Measurements from ENCODE around the gene CDH4.

Gene CDH4

GRCh38 chr20:61588411-61589385 lies 336.6 kb downstream of the CDH4 start:
- no peaks in the 10 kb centered on the region for H3K4me1 ChIP-seq
- no peaks in the 10 kb centered on the region for H3K27me3 ChIP-seq (ENCODE audit: low read depth)
- H3K4me3 ChIP-seq: no peak overlapping the region

GRCh38 chr20:61590236-61590635 lies 338.2 kb downstream of the CDH4 start:
- no peaks in the 10 kb centered on the region for H3K27me3 ChIP-seq (ENCODE audit: low read depth)
- no peaks in the 10 kb centered on the region for H3K4me1 ChIP-seq
- no peak overlapping the region for H3K4me3 ChIP-seq
- in situ Hi-C loops (cut with MboI; ENCODE audit: low sequenced_read_pairs): no loop called here
- no peak for DNase-seq (ENCODE audit: low spot score in 2 of 2)
- H3K9me3 ChIP-seq: no peaks in the 10 kb centered on the region
- no peaks in the 10 kb centered on the region for H3K36me3 ChIP-seq (replicated peaks)

More at GRCh38 chr20:61588411-61589385, 336.6 kb downstream of the CDH4 start:
- in situ Hi-C loops (cut with MboI; ENCODE audit: low sequenced_read_pairs): no loop called here
- no peaks in the 10 kb centered on the region for H3K9me3 ChIP-seq
- no peaks in the 10 kb centered on the region for H3K36me3 ChIP-seq (replicated peaks)
- no peak for DNase-seq (ENCODE audit: low spot score in 2 of 2)

- H3K27me3 ChIP-seq (ENCODE audit: low read depth): no peaks in the 10 kb centered on the region
- H3K9me3 ChIP-seq: no peaks in the 10 kb centered on the region; the same call in 1 of the 2 replicates
- in situ Hi-C loops (cut with MboI; ENCODE audit: low sequenced_read_pairs): no loop called here
These were observed 341.5 kb downstream of the CDH4 start for GRCh38 chr20:61593516-61593915.

GRCh38 chr20:61594198-61594597 lies 342.1 kb downstream of the CDH4 start:
- H3K4me1 ChIP-seq: no peaks in the 10 kb centered on the region
- in situ Hi-C loops (cut with MboI; ENCODE audit: low sequenced_read_pairs): no loop called here
- H3K36me3 ChIP-seq (replicated peaks): no peaks in the 10 kb centered on the region
- no peak overlapping the region for H3K4me3 ChIP-seq
- H3K27me3 ChIP-seq (ENCODE audit: low read depth): no peaks in the 10 kb centered on the region
- no peaks in the 10 kb centered on the region; the same call in 1 of the 2 replicates for H3K9me3 ChIP-seq
- DNase-seq (ENCODE audit: low spot score in 2 of 2): no peak

More at GRCh38 chr20:61593516-61593915, 341.5 kb downstream of the CDH4 start:
- Histone ChIP-seq H3K4me1 (no peaks in the 10 kb centered on the region), H3K4me3 (no peak overlapping the region), H3K36me3 (replicated peaks) (no peaks in the 10 kb centered on the region)
- no peak for DNase-seq (ENCODE audit: low spot score in 2 of 2)

GRCh38 chr20:61595216-61595615 lies 343.2 kb downstream of the CDH4 start:
- in situ Hi-C loops (cut with MboI; ENCODE audit: low sequenced_read_pairs): no loop called here

GRCh38 chr20:61596687-61597330 lies 344.7 kb downstream of the CDH4 start:
- in situ Hi-C loops (cut with MboI; ENCODE audit: low sequenced_read_pairs): no loop called here
- no peaks in the 10 kb centered on the region for H3K36me3 ChIP-seq (replicated peaks)
- no peak overlapping the region for H3K4me3 ChIP-seq
- H3K9me3 ChIP-seq: no peaks in the 10 kb centered on the region; the same call in 1 of the 2 replicates
- H3K4me1 ChIP-seq: no peaks in the 10 kb centered on the region
- DNase-seq (ENCODE audit: low spot score in 2 of 2): no peak
- no peaks in the 10 kb centered on the region for H3K27me3 ChIP-seq (ENCODE audit: low read depth)

More at GRCh38 chr20:61595216-61595615, 343.2 kb downstream of the CDH4 start:
- Histone ChIP-seq H3K9me3 (no peaks in the 10 kb centered on the region; the same call in 1 of the 2 replicates), H3K27me3 (ENCODE audit: low read depth) (no peaks in the 10 kb centered on the region), H3K4me1 (no peaks in the 10 kb centered on the region), H3K4me3 (no peak overlapping the region), H3K36me3 (replicated peaks) (no peaks in the 10 kb centered on the region)
- DNase-seq (ENCODE audit: low spot score in 2 of 2): no peak

- H3K9me3 ChIP-seq: no peaks in the 10 kb centered on the region; the same call in 1 of the 2 replicates
- H3K27me3 ChIP-seq (ENCODE audit: low read depth): no peaks in the 10 kb centered on the region
- no peaks in the 10 kb centered on the region for H3K4me1 ChIP-seq
- no peak for DNase-seq (ENCODE audit: low spot score in 2 of 2)
- H3K4me3 ChIP-seq: no peak overlapping the region
- in situ Hi-C loops (cut with MboI; ENCODE audit: low sequenced_read_pairs): no loop called here
- no peaks in the 10 kb centered on the region for H3K36me3 ChIP-seq (replicated peaks)
These were observed 345.9 kb downstream of the CDH4 start for GRCh38 chr20:61597996-61598395.

GRCh38 chr20:61598586-61598985 lies 346.5 kb downstream of the CDH4 start:
- in situ Hi-C loops (cut with MboI; ENCODE audit: low sequenced_read_pairs): no loop called here
- H3K4me3 ChIP-seq: no peak overlapping the region
- H3K27me3 ChIP-seq (ENCODE audit: low read depth): no peaks in the 10 kb centered on the region
- DNase-seq (ENCODE audit: low spot score in 2 of 2): no peak
- H3K36me3 ChIP-seq (replicated peaks): no peaks in the 10 kb centered on the region
- H3K9me3 ChIP-seq: no peaks in the 10 kb centered on the region; the same call in 1 of the 2 replicates
- no peaks in the 10 kb centered on the region for H3K4me1 ChIP-seq

GRCh38 chr20:61599061-61599531 lies 347.0 kb downstream of the CDH4 start:
- no peaks in the 10 kb centered on the region for H3K4me1 ChIP-seq
- H3K9me3 ChIP-seq: no peaks in the 10 kb centered on the region; the same call in 1 of the 2 replicates
- H3K4me3 ChIP-seq: no peak overlapping the region
- in situ Hi-C loops (cut with MboI; ENCODE audit: low sequenced_read_pairs): no loop called here
- no peak for DNase-seq (ENCODE audit: low spot score in 2 of 2)
- H3K36me3 ChIP-seq (replicated peaks): no peaks in the 10 kb centered on the region
- no peaks in the 10 kb centered on the region for H3K27me3 ChIP-seq (ENCODE audit: low read depth)

- H3K4me3 ChIP-seq: no peak overlapping the region
- DNase-seq (ENCODE audit: low spot score in 2 of 2): no peak
- H3K9me3 ChIP-seq: no peaks in the 10 kb centered on the region; the same call in 1 of the 2 replicates
- in situ Hi-C loops (cut with MboI; ENCODE audit: low sequenced_read_pairs): no loop called here
- no peaks in the 10 kb centered on the region for H3K27me3 ChIP-seq (ENCODE audit: low read depth)
- H3K36me3 ChIP-seq (replicated peaks): no peaks in the 10 kb centered on the region
- no peaks in the 10 kb centered on the region for H3K4me1 ChIP-seq
These were observed 347.5 kb downstream of the CDH4 start for GRCh38 chr20:61599541-61599992.

- no peak for DNase-seq (ENCODE audit: low spot score in 2 of 2)
- H3K4me3 ChIP-seq: no peak overlapping the region
- H3K36me3 ChIP-seq (replicated peaks): no peaks in the 10 kb centered on the region
- H3K27me3 ChIP-seq (ENCODE audit: low read depth): no peaks in the 10 kb centered on the region
- no peaks in the 10 kb centered on the region for H3K4me1 ChIP-seq
- H3K9me3 ChIP-seq: no peaks in the 10 kb centered on the region; the same call in 1 of the 2 replicates
- in situ Hi-C loops (cut with MboI; ENCODE audit: low sequenced_read_pairs): no loop called here
These were observed 348.0 kb downstream of the CDH4 start for GRCh38 chr20:61600016-61600415.

GRCh38 chr20:61601361-61601760 lies 349.3 kb downstream of the CDH4 start:
- H3K9me3 ChIP-seq: no peaks in the 10 kb centered on the region
- H3K27me3 ChIP-seq (ENCODE audit: low read depth): no peaks in the 10 kb centered on the region
- H3K4me3 ChIP-seq: no peak overlapping the region
- no peaks in the 10 kb centered on the region for H3K36me3 ChIP-seq (replicated peaks)
- no peak for DNase-seq (ENCODE audit: low spot score in 2 of 2)
- in situ Hi-C loops (cut with MboI; ENCODE audit: low sequenced_read_pairs): no loop called here
- no peaks in the 10 kb centered on the region for H3K4me1 ChIP-seq

- in situ Hi-C loops (cut with MboI; ENCODE audit: low sequenced_read_pairs): no loop called here
- Histone ChIP-seq H3K4me3 (no peak overlapping the region), H3K27me3 (ENCODE audit: low read depth) (no peaks in the 10 kb centered on the region), H3K4me1 (no peaks in the 10 kb centered on the region), H3K9me3 (no peaks in the 10 kb centered on the region), H3K36me3 (replicated peaks) (no peaks in the 10 kb centered on the region)
- no peak for DNase-seq (ENCODE audit: low spot score in 2 of 2)
These were observed 349.8 kb downstream of the CDH4 start for GRCh38 chr20:61601853-61602252.

- Histone ChIP-seq H3K36me3 (replicated peaks) (no peaks in the 10 kb centered on the region), H3K4me1 (no peaks in the 10 kb centered on the region), H3K27me3 (ENCODE audit: low read depth) (no peaks in the 10 kb centered on the region), H3K9me3 (no peaks in the 10 kb centered on the region), H3K4me3 (no peak overlapping the region)
- no peak for DNase-seq (ENCODE audit: low spot score in 2 of 2)
- in situ Hi-C loops (cut with MboI; ENCODE audit: low sequenced_read_pairs): no loop called here
These were observed 351.7 kb downstream of the CDH4 start for GRCh38 chr20:61603715-61604114.

Data from HAP-1 (cell line).